K562 (cell line): ENCODE data around the gene GJC2. TPM values are rescaled to one million over a fixed set of nuclear protein-coding genes. Genes with fewer than 3 reads are reported as not detected.

Experiments
- BDP1 ChIP-seq: IDR thresholded peaks from 3 replicates; pipeline ENCODE4 v1.6.1; 2011; ENCODE audit not compliant: insufficient read length, insufficient read depth
- CBX1 ChIP-seq: sonication (generic); IDR thresholded peaks from 2 replicates; pipeline ENCODE4 v1.6.1; 2016; ENCODE audit warnings: antibody characterized with exemption, low read depth, mild to moderate bottlenecking
- CXXC5 ChIP-seq: fragments of 250-450 bp; sonication (Bioruptor Pico); IDR thresholded peaks from 2 replicates; pipeline ENCODE4 v1.8.0; 2022; ENCODE audit warnings: inconsistent platforms, mild to moderate bottlenecking, moderate library complexity
- DMBX1 ChIP-seq: fragments of 250-450 bp; sonication (Bioruptor Pico); IDR thresholded peaks from 2 replicates; pipeline ENCODE4 v1.8.0; 2022; ENCODE audit warnings: inconsistent platforms, mild to moderate bottlenecking, moderate library complexity, borderline replicate concordance
- DPF2 ChIP-seq: fragments of 450-650 bp; IDR thresholded peaks from 2 replicates; pipeline ENCODE4 v1.6.1; 2016
- EP400 ChIP-seq: fragments of 450-650 bp; IDR thresholded peaks from 2 replicates; pipeline ENCODE4 v1.6.1; 2017; ENCODE audit warnings: antibody characterized with exemption, mild to moderate bottlenecking, moderate library complexity
- ETV1 ChIP-seq: fragments of 450-650 bp; conservative IDR thresholded peaks from 2 replicates; pipeline ENCODE4 v1.6.1; 2016; ENCODE audit warnings: missing genetic modification characterization, control low read depth, low read depth, missing compliant biosample characterization
- HMBOX1 ChIP-seq: sonication (generic); IDR thresholded peaks from 2 replicates; pipeline ENCODE4 v1.6.1; 2016
- HNRNPK ChIP-seq: fragments of 200-400 bp; formaldehyde crosslinking; IDR thresholded peaks from one replicate; pipeline ENCODE4 v1.6.1; 2018; ENCODE audit warnings: mild to moderate bottlenecking, low read depth, low read length; ENCODE audit not compliant: poor library complexity, severe bottlenecking
- IRF1 ChIP-seq: sonication (generic); formaldehyde crosslinking; IDR thresholded peaks from 2 replicates; pipeline ENCODE4 v1.8.0; 2022; ENCODE audit warnings: missing genetic modification reagents, mild to moderate bottlenecking, borderline replicate concordance
- PHF21A ChIP-seq: fragments of 450-650 bp; IDR thresholded peaks from 2 replicates; pipeline ENCODE4 v1.6.1; 2017; ENCODE audit warnings: low read depth, borderline replicate concordance
- POLR2A ChIP-seq: fragments of 450-650 bp; conservative IDR thresholded peaks from 2 replicates; pipeline ENCODE4 v1.6.1; 2016
- RNF2 ChIP-seq: sonication (generic); IDR thresholded peaks from 2 replicates; pipeline ENCODE4 v1.6.1; 2016
- SIRT6 ChIP-seq: IDR thresholded peaks from one replicate; pipeline ENCODE4 v1.6.1; 2012; ENCODE audit warnings: low read depth, mild to moderate bottlenecking, control low read depth, inconsistent platforms, low read length, moderate library complexity
- SMARCB1 ChIP-seq: IDR thresholded peaks from 2 replicates; pipeline ENCODE4 v1.6.1; 2011; ENCODE audit warnings: improper control_type of control experiment, low read depth; ENCODE audit not compliant: insufficient read length
- U2AF2 ChIP-seq: fragments of 200-400 bp; formaldehyde crosslinking; optimal IDR thresholded peaks from 2 replicates; pipeline ENCODE3; 2017; ENCODE audit warnings: low read depth, mild to moderate bottlenecking, low read length
- ZBTB49 ChIP-seq: sonication (generic); formaldehyde crosslinking; IDR thresholded peaks from 2 replicates; pipeline ENCODE4 v1.8.0; 2022; ENCODE audit warnings: missing genetic modification reagents, mild to moderate bottlenecking, borderline replicate concordance
- ZFX ChIP-seq: sonication (generic); formaldehyde crosslinking; IDR thresholded peaks from 2 replicates; pipeline ENCODE4 v1.8.0; 2022; ENCODE audit warnings: mild to moderate bottlenecking, missing genetic modification reagents, moderate library complexity
- polyA plus RNA-seq, 8 experiments: library from polyadenylated mRNA; depleted of rRNA in 4 of 8; stranded (reverse) in 5 of 8; unstranded in 3 of 8; fragments of >200 nt; fragmentation: Nextera tagmentation in 2 of 8; fragmentation: Illumina TruSeq in 1 of 8; extraction: Ambion mirVana in 2 of 8; extraction: Trizol in 1 of 8; gene quantifications; 2 replicates each; pipeline versions ENCODE4 v1.2.1 to v1.2.3, GENCODE V29; 2011 to 2014; ENCODE audit warnings: inconsistent platforms in 1 of 8, missing spikeins in 1 of 8
- total RNA-seq, 7 experiments: library from RNA; depleted of rRNA in 6 of 7; stranded (reverse); fragments of >200 nt in 6 of 7; fragmentation: Illumina TruSeq in 2 of 7; extraction: Trizol in 2 of 7; gene quantifications; 2 replicates each; pipeline versions ENCODE4 v1.2.1 to v1.2.3, GENCODE V29; 2011 to 2021; ENCODE audit warnings: low replicate concordance in 1 of 7
- TF ChIP-seq, protein P1 (sequence below), 3 experiments: IDR thresholded peaks in 2 of 3; conservative IDR thresholded peaks in 1 of 3; 2 replicates each; pipeline ENCODE4 v1.5.1; 2011 to 2012; ENCODE audit warnings: low read length in 3 of 3, mild to moderate bottlenecking in 3 of 3, control low read depth in 2 of 3, improper control_type of control experiment in 1 of 3, inconsistent platforms in 1 of 3, low read depth in 1 of 3, mixed read lengths in 1 of 3, moderate library complexity in 1 of 3; ENCODE audit not compliant: insufficient read depth in 2 of 3
- TF ChIP-seq, protein P2 (sequence below): fragments of 250-450 bp; sonication (Bioruptor Pico); IDR thresholded peaks from 2 replicates; pipeline ENCODE4 v1.4.0; 2020; ENCODE audit warnings: mild to moderate bottlenecking

Gene GJC2
- total and polyA plus RNA-seq, 9 of the 15 experiments (the other 6 are each of a cell fraction or from before 2014, with no cell fraction given), result 0.03 to 0.62 (median 0.11) TPM; not detected in 2

DNA sequence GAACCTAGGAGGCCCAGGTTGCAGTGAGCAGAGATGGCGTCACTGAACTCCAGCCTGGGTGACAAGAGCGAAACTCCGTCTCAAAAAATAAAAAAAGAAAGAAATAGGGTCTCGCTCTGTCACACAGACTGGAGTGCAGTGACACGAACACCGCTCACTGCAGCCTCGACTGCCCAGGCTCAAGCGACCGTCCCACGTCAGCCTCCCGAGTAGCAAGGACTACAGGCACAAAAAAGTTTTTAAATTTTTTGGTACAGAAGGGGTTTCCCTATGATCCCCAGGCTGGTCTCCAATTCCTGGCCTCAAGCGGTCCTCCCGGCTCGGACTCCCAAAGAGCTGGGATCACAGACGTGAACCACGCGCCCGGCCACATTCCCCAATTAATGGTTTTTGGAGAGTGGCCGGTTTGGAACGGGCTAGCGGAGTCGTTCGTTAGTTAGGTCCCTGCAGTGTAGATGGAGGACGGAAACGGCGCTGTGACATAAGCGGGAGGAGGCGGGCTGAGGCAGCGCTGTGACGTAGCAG is 10.3 kb upstream of the GJC2 start (continued):
- TF ChIP-seq HMBOX1 (peak; percentile 23; the same call in 1 of the 2 replicates), CXXC5 (CRISPR knock-in tag) (no peak), ETV1 (no peak; the same call in 1 of the 2 replicates), POLR2A (peak; percentile 84), SIRT6 (no peak), HNRNPK (no peak), CBX1 (no peak; the same call in 1 of the 2 replicates), ZBTB49 (CRISPR knock-in tag) (no peak), DPF2 (no peak), EP400 (no peak; the same call in 1 of the 2 replicates), DMBX1 (CRISPR knock-in tag) (peak; percentile 45; the same call in 1 of the 2 replicates), SMARCB1 (no peak), ZFX (CRISPR knock-in tag) (no peak; the same call in 1 of the 2 replicates), U2AF2 (no peak), IRF1 (CRISPR knock-in tag) (no peak), RNF2 (0 out of 2 replicates have a peak, but pooled peaks have one; percentile 2), PHF21A (no peak), BDP1 (no peak)
- TF ChIP-seq, protein P1, sequence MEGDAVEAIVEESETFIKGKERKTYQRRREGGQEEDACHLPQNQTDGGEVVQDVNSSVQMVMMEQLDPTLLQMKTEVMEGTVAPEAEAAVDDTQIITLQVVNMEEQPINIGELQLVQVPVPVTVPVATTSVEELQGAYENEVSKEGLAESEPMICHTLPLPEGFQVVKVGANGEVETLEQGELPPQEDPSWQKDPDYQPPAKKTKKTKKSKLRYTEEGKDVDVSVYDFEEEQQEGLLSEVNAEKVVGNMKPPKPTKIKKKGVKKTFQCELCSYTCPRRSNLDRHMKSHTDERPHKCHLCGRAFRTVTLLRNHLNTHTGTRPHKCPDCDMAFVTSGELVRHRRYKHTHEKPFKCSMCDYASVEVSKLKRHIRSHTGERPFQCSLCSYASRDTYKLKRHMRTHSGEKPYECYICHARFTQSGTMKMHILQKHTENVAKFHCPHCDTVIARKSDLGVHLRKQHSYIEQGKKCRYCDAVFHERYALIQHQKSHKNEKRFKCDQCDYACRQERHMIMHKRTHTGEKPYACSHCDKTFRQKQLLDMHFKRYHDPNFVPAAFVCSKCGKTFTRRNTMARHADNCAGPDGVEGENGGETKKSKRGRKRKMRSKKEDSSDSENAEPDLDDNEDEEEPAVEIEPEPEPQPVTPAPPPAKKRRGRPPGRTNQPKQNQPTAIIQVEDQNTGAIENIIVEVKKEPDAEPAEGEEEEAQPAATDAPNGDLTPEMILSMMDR (IDR thresholded peaks at IDR 0.05 in 2 of 3, conservative IDR thresholded peaks at IDR 0.05 in 1 of 3; ENCODE audit: insufficient read depth in 2 of 3, low read depth in 1 of 3, low read length in 3 of 3), result no peak
- TF ChIP-seq, protein P2, sequence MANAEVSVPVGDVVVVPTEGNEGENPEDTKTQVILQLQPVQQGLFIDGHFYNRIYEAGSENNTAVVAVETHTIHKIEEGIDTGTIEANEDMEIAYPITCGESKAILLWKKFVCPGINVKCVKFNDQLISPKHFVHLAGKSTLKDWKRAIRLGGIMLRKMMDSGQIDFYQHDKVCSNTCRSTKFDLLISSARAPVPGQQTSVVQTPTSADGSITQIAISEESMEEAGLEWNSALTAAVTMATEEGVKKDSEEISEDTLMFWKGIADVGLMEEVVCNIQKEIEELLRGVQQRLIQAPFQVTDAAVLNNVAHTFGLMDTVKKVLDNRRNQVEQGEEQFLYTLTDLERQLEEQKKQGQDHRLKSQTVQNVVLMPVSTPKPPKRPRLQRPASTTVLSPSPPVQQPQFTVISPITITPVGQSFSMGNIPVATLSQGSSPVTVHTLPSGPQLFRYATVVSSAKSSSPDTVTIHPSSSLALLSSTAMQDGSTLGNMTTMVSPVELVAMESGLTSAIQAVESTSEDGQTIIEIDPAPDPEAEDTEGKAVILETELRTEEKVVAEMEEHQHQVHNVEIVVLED (CRISPR knock-in tag), result no peak
